IMR-90 (cell line): ENCODE measurements around the gene GYS1. TPM values are rescaled to one million over a fixed set of nuclear protein-coding genes. Genes with fewer than 3 reads are reported as not detected.

Experiments
- ATAC-seq: fragments of 200-7000 bp; cut with Tn5 transposase; 2 replicates; pipeline ENCODE4 v1.9.1; 2020; ENCODE audit warnings: low read depth, mild to moderate bottlenecking, moderate library complexity
- BruUV-seq: library from RNA; stranded (reverse); fragments of 400-500 nt; replicated peaks from 2 replicates; lab custom pipeline; 2021; lab: Mats Ljungman, UMichigan
- CTCF ChIA-PET: fragments of 300-600 bp; formaldehyde crosslinking; extraction: SDS; loops from one replicate; lab custom pipeline; 2021; ENCODE audit warnings: antibody characterized with exemption; lab: Yijun Ruan, JAX
- POLR2A ChIA-PET: fragments of 300-600 bp; sonication (Branson Sonifier 250); formaldehyde crosslinking; loops from one replicate; lab custom pipeline; 2022; ENCODE audit warnings: antibody characterized with exemption; ENCODE audit not compliant: unreplicated experiment; lab: Charles Lee
- DNase-seq: peaks from one replicate; pipeline ENCODE4 v3.0.0; 2013
- H2AFZ ChIP-seq: replicated peaks from 2 replicates; pipeline ENCODE3; 2013; ENCODE audit warnings: low read length, mild to moderate bottlenecking; ENCODE audit not compliant: poor library complexity
- H2AK5ac ChIP-seq: 2 replicates; pipeline ENCODE4 v1.6.1; 2013; ENCODE audit warnings: low read depth, low read length, inconsistent platforms
- H2AK9ac ChIP-seq: replicated peaks from 2 replicates; pipeline ENCODE3; 2013; ENCODE audit warnings: mild to moderate bottlenecking, low read depth, low read length, moderate library complexity; ENCODE audit not compliant: poor library complexity
- H2BK120ac ChIP-seq: 2 replicates; pipeline ENCODE4 v1.6.1; 2013; ENCODE audit warnings: low read depth, low read length, inconsistent platforms
- H2BK15ac ChIP-seq: 3 replicates; pipeline ENCODE4 v1.6.1; 2013; ENCODE audit warnings: low read depth, low read length, inconsistent platforms
- H2BK20ac ChIP-seq: 2 replicates; pipeline ENCODE4 v1.6.1; 2013; ENCODE audit warnings: low read depth, mild to moderate bottlenecking, inconsistent platforms, low read length, moderate library complexity
- H2BK5ac ChIP-seq: 2 replicates; pipeline ENCODE4 v1.6.1; 2013; ENCODE audit warnings: mild to moderate bottlenecking, low read depth, low read length, inconsistent platforms; ENCODE audit not compliant: poor library complexity, severe bottlenecking
- H3K14ac ChIP-seq: replicated peaks from 2 replicates; pipeline ENCODE4 v1.6.1; 2013; ENCODE audit warnings: low read depth, low read length, inconsistent platforms
- H3K18ac ChIP-seq: 2 replicates; pipeline ENCODE4 v1.6.1; 2013; ENCODE audit warnings: low read depth, low read length, control low read depth
- H3K23ac ChIP-seq: 2 replicates; pipeline ENCODE4 v1.6.1; 2013; ENCODE audit warnings: low read depth, low read length, inconsistent platforms
- H3K27ac ChIP-seq: 2 replicates; pipeline ENCODE4 v1.5.1; 2013; ENCODE audit warnings: mild to moderate bottlenecking, control low read depth, low read length; ENCODE audit not compliant: insufficient read depth
- H3K27me3 ChIP-seq: 2 replicates; pipeline ENCODE4 v1.6.1; 2013; ENCODE audit warnings: low read length; ENCODE audit not compliant: control insufficient read depth, insufficient read depth
- H3K36me3 ChIP-seq: 2 replicates; pipeline ENCODE4 v1.6.1; 2013; ENCODE audit warnings: low read length, mixed read lengths; ENCODE audit not compliant: control insufficient read depth, insufficient read depth
- H3K4ac ChIP-seq: 2 replicates; pipeline ENCODE4 v1.6.1; 2013; ENCODE audit warnings: low read depth, low read length, inconsistent platforms
- H3K4me1 ChIP-seq: 2 replicates; pipeline ENCODE4 v1.6.1; 2013; ENCODE audit warnings: low read length, mixed read lengths; ENCODE audit not compliant: control insufficient read depth, insufficient read depth
- H3K4me2 ChIP-seq: 2 replicates; pipeline ENCODE4 v1.6.1; 2013; ENCODE audit warnings: low read depth, mild to moderate bottlenecking, control low read depth, low read length, moderate library complexity
- H3K4me3 ChIP-seq: 2 replicates; pipeline ENCODE4 v1.5.1; 2013; ENCODE audit warnings: low read depth, mild to moderate bottlenecking, control low read depth, low read length, moderate library complexity; ENCODE audit not compliant: insufficient read depth
- H3K56ac ChIP-seq: 2 replicates; pipeline ENCODE4 v1.6.1; 2013; ENCODE audit warnings: low read length, inconsistent platforms; ENCODE audit not compliant: insufficient read depth; ENCODE audit errors: extremely low read depth
- H3K79me1 ChIP-seq, 2 experiments: 2 replicates each; pipeline ENCODE4 v1.6.1; 2013; ENCODE audit warnings: low read length in 2 of 2, inconsistent platforms in 1 of 2, low read depth in 1 of 2
- H3K9ac ChIP-seq: 2 replicates; pipeline ENCODE4 v1.6.1; 2013; ENCODE audit warnings: low read depth, low read length, control low read depth
- H3K9me1 ChIP-seq: 2 replicates; pipeline ENCODE4 v1.6.1; 2013; ENCODE audit warnings: low read length, inconsistent platforms; ENCODE audit not compliant: insufficient read depth
- H3K9me3 ChIP-seq: 2 replicates; pipeline ENCODE4 v1.6.1; 2013; ENCODE audit warnings: low read length; ENCODE audit not compliant: control insufficient read depth, insufficient read depth
- H4K20me1 ChIP-seq: 2 replicates; pipeline ENCODE4 v1.6.1; 2013; ENCODE audit warnings: low read length, inconsistent platforms; ENCODE audit not compliant: insufficient read depth
- H4K5ac ChIP-seq: 2 replicates; pipeline ENCODE4 v1.6.1; 2013; ENCODE audit warnings: mild to moderate bottlenecking, low read depth, low read length, control low read depth
- H4K8ac ChIP-seq, 2 experiments: 2 replicates each; pipeline ENCODE4 v1.6.1; 2013; ENCODE audit warnings: low read depth in 2 of 2, low read length in 2 of 2, control low read depth in 1 of 2, inconsistent platforms in 1 of 2
- H4K91ac ChIP-seq: 2 replicates; pipeline ENCODE4 v1.6.1; 2013; ENCODE audit warnings: low read depth, low read length, inconsistent platforms; ENCODE audit not compliant: insufficient read depth
- BHLHE40 ChIP-seq: fragments of 150-350 bp; IDR thresholded peaks from 2 replicates; pipeline ENCODE4 v1.6.1; 2016; ENCODE audit warnings: mild to moderate bottlenecking, low read depth, low read length
- CEBPB ChIP-seq: IDR thresholded peaks from 2 replicates; pipeline ENCODE4 v1.6.1; 2012; ENCODE audit warnings: low read depth, low read length, improper control_type of control experiment
- CHD1 ChIP-seq: IDR thresholded peaks from 2 replicates; pipeline ENCODE4 v1.6.1; 2012; ENCODE audit warnings: low read depth, low read length, improper control_type of control experiment
- CTCF ChIP-seq: conservative IDR thresholded peaks from 2 replicates; pipeline ENCODE4 v1.5.1; 2012; ENCODE audit warnings: mild to moderate bottlenecking, low read depth, low read length, improper control_type of control experiment
- ELK1 ChIP-seq: fragments of 150-350 bp; IDR thresholded peaks from 2 replicates; pipeline ENCODE4 v1.6.1; 2016; ENCODE audit warnings: low read depth, mild to moderate bottlenecking, low read length, moderate library complexity, borderline replicate concordance
- FOS ChIP-seq: fragments of 150-350 bp; IDR thresholded peaks from 2 replicates; pipeline ENCODE4 v1.6.1; 2016; ENCODE audit warnings: low read depth, low read length
- MAFK ChIP-seq: IDR thresholded peaks from 2 replicates; pipeline ENCODE4 v1.6.1; 2012; ENCODE audit warnings: low read depth, low read length, improper control_type of control experiment
- MAZ ChIP-seq: IDR thresholded peaks from 2 replicates; pipeline ENCODE4 v1.6.1; 2012; ENCODE audit warnings: low read depth, mild to moderate bottlenecking, low read length, improper control_type of control experiment, moderate library complexity, borderline replicate concordance
- POLR2A ChIP-seq: IDR thresholded peaks from 2 replicates; pipeline ENCODE4 v1.6.1; 2012; ENCODE audit warnings: mild to moderate bottlenecking, low read depth, low read length
- RAD21 ChIP-seq: IDR thresholded peaks from 2 replicates; pipeline ENCODE4 v1.6.1; 2012; ENCODE audit warnings: low read length, improper control_type of control experiment
- RFX5 ChIP-seq: IDR thresholded peaks from 2 replicates; pipeline ENCODE4 v1.8.0; 2012; ENCODE audit warnings: low read depth, mild to moderate bottlenecking, low read length, moderate library complexity
- USF2 ChIP-seq: fragments of 150-350 bp; IDR thresholded peaks from 2 replicates; pipeline ENCODE4 v1.6.1; 2017; ENCODE audit warnings: mild to moderate bottlenecking, antibody characterized with exemption, low read length, low read depth
- WGBS, 2 experiments: methylation state at CpG; one replicate each; pipeline versions ENCODE4 v1.1.5 to v1.1.7; 2013; ENCODE audit warnings: missing lambda C conversion rate in 2 of 2; ENCODE audit not compliant: insufficient read length in 1 of 2; ENCODE audit errors: extremely low coverage in 2 of 2; 5-methylcytosine and 5-hydroxymethylcytosine counted together
- dilution Hi-C: fragments of 300-500 bp; cut with HindIII; formaldehyde crosslinking; loops from one replicate; pipeline ENCODE4 v1.14.3; 2018; ENCODE audit warnings: low sequenced_read_pairs; ENCODE audit not compliant: unreplicated experiment
- in situ Hi-C: fragments of 300-500 bp; cut with MboI; formaldehyde crosslinking; loops from 3 replicates; pipeline ENCODE4 v1.14.3; 2019; ENCODE audit warnings: low sequenced_read_pairs, inconsistent platforms, mixed read lengths
- intact Hi-C: fragments of 100-400 bp; cut with micrococcal nuclease; formaldehyde crosslinking; loops from 2 replicates; pipeline ENCODE4 v1.10.0; 2022
- polyA plus RNA-seq, 3 experiments: library from polyadenylated mRNA; depleted of rRNA; stranded (reverse); fragments of >200 nt; gene quantifications; 2 replicates each; pipeline ENCODE4 v1.2.3, GENCODE V29; 2012; ENCODE audit warnings: low replicate concordance in 1 of 3
- total RNA-seq: library from RNA; depleted of rRNA; stranded (reverse); fragments of >200 nt; gene quantifications from 2 replicates; pipeline ENCODE4 v1.2.3, GENCODE V29; 2012

Gene GYS1
- total and polyA plus RNA-seq, 2 of the 4 experiments (the other 2 are of a cell fraction) = 38.7 to 72.2 TPM

- H2BK15ac ChIP-seq = no peak overlapping the region
- no TSS peak for BruUV-seq
- H3K27me3 ChIP-seq = no peaks in the 10 kb centered on the region
- H4K5ac ChIP-seq = no peak overlapping the region
- WGBS, 2 experiments = 78% methylated on average over 2 of the region's 6 CpGs; no CpG with 5 or more reads in 1 of the 2 experiments
- no peak overlapping the region for H3K23ac ChIP-seq
- ChIA-PET POLR2A (interaction anchor here (0.7 kb wide), 1 partner anchor 9 kb away, joined by 4 read pairs; no protein-coding TSS in a partner anchor), CTCF (no interaction called here)
- TF ChIP-seq USF2 (no peak), RAD21 (no peak), ELK1 (no peak), FOS (no peak), RFX5 (no peak), BHLHE40 (no peak), MAZ (no peak), POLR2A (no peak), CHD1 (no peak), CTCF (no peak), CEBPB (no peak), MAFK (no peak)
- no peak overlapping the region for H3K4ac ChIP-seq
- H3K27ac ChIP-seq = no peak overlapping the region
- no peak overlapping the region for H4K8ac ChIP-seq
- H3K9me3 ChIP-seq = peaks cover 12% of the 10 kb centered on the region; the same call in 1 of the 2 replicates
- no peaks in the 10 kb centered on the region for H4K20me1 ChIP-seq
- intact Hi-C loops = no loop called here
- no peak overlapping the region for H2BK5ac ChIP-seq
- no peak overlapping the region for H2AK9ac ChIP-seq
- H3K79me1 ChIP-seq = no peaks in the 10 kb centered on the region
- no peak overlapping the region for H2AK5ac ChIP-seq
- H3K56ac ChIP-seq = no peak overlapping the region
- in situ Hi-C loops = no loop called here
- no peaks in the 10 kb centered on the region for H3K36me3 ChIP-seq
- no peaks in the 10 kb centered on the region for H3K4me1 ChIP-seq
- ATAC-seq (no peak), DNase-seq (no peak)
- no peak overlapping the region for H3K14ac ChIP-seq
- no peak overlapping the region for H2BK20ac ChIP-seq
- no peak overlapping the region for H3K9ac ChIP-seq
- H2BK120ac ChIP-seq = no peak overlapping the region
- dilution Hi-C loops = no loop called here
- no peak overlapping the region for H3K4me2 ChIP-seq
- H3K18ac ChIP-seq = no peak overlapping the region
- no peak overlapping the region for H2AFZ ChIP-seq
- no peak overlapping the region for H4K91ac ChIP-seq
- no peak overlapping the region for H3K4me3 ChIP-seq
- no peaks in the 10 kb centered on the region for H3K9me1 ChIP-seq
Measured at GRCh38 chr19:48943081-48943480, 50.0 kb downstream of the GYS1 start.
